ENCODE results near the gene SYNDIG1. TPM values are rescaled to one million over a fixed set of nuclear protein-coding genes. Genes with fewer than 3 reads are reported as not detected.
A peak's percentile ranks its signal among the peaks of the same experiment; 100 is the strongest.

The SYNDIG1 gene
- total RNA-seq, 6 donors from 2014 or later: 0.30 to 0.37 (median 0.34) TPM; not detected in 3

DNA sequence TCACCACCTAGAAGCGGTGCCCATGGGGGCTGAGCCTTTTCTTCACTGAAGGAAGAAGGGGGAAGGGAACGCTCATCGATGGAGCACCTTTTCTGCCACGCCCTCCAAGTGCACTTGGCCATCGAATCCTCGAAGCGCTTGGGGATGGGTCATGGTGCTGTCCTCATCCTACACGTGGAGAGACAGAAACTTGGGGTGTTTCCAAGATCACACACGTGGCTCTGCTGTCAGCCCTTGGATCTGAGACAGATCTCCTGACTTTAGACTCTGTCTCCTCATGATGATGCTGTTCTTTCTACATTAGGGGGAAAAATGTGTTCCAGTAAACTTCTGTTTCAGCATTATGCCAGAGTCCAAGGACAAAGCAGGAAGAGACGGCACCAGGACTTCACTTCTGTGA, 78.5 kb downstream of the SYNDIG1 start:
- no peak overlapping the region for H3K27ac ChIP-seq
- no peaks in the 10 kb centered on the region for H3K4me1 ChIP-seq
- ATAC-seq (ENCODE audit: low FRiP score in 2 of 2): no peak
- no peaks in the 10 kb centered on the region for H3K36me3 ChIP-seq
- 87 to 90% methylated on average over 10 of the region's 10 CpGs for WGBS, 2 donors
- H3K4me3 ChIP-seq: no peak overlapping the region
- no peaks in the 10 kb centered on the region for H3K27me3 ChIP-seq
- H3K9me3 ChIP-seq: peaks cover 0 to 8% (median 0%) of the 10 kb centered on the region in 4 donors
- DNase-seq: no peak
- TF ChIP-seq POLR2A (IDR thresholded peaks at IDR 0.05): no peak
- TF ChIP-seq, protein P1, sequence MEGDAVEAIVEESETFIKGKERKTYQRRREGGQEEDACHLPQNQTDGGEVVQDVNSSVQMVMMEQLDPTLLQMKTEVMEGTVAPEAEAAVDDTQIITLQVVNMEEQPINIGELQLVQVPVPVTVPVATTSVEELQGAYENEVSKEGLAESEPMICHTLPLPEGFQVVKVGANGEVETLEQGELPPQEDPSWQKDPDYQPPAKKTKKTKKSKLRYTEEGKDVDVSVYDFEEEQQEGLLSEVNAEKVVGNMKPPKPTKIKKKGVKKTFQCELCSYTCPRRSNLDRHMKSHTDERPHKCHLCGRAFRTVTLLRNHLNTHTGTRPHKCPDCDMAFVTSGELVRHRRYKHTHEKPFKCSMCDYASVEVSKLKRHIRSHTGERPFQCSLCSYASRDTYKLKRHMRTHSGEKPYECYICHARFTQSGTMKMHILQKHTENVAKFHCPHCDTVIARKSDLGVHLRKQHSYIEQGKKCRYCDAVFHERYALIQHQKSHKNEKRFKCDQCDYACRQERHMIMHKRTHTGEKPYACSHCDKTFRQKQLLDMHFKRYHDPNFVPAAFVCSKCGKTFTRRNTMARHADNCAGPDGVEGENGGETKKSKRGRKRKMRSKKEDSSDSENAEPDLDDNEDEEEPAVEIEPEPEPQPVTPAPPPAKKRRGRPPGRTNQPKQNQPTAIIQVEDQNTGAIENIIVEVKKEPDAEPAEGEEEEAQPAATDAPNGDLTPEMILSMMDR (IDR thresholded peaks at IDR 0.05): no peak
- TF ChIP-seq POLR2AphosphoS5 (IDR thresholded peaks at IDR 0.05): no peak
- no peak for TF ChIP-seq EP300 (IDR thresholded peaks at IDR 0.05)

GRCh38 chr20:24559114-24559732, 89.8 kb downstream of the SYNDIG1 start:
- DNase-seq (no peak), ATAC-seq (ENCODE audit: low FRiP score in 2 of 2) (no peak)
- Histone ChIP-seq H3K4me3 (no peak overlapping the region), H3K27ac (no peak overlapping the region), H3K9me3 (peaks cover 0 to 14% (median 6%) of the 10 kb centered on the region in 4 donors), H3K27me3 (no peaks in the 10 kb centered on the region), H3K4me1 (no peaks in the 10 kb centered on the region), H3K36me3 (no peaks in the 10 kb centered on the region)
- WGBS, 2 donors: 74 to 76% methylated on average over 2 of the region's 2 CpGs
- TF ChIP-seq POLR2AphosphoS5 (IDR thresholded peaks at IDR 0.05): no peak
- TF ChIP-seq, protein P1 (IDR thresholded peaks at IDR 0.05): no peak
- no peak for TF ChIP-seq POLR2A (IDR thresholded peaks at IDR 0.05)
- TF ChIP-seq EP300 (IDR thresholded peaks at IDR 0.05): no peak

GRCh38 chr20:24560571-24561491, 91.4 kb downstream of the SYNDIG1 start:
- no peak for ATAC-seq (ENCODE audit: low FRiP score in 2 of 2)
- Histone ChIP-seq H3K36me3 (no peaks in the 10 kb centered on the region), H3K4me1 (no peaks in the 10 kb centered on the region), H3K9me3 (peaks cover 0 to 14% (median 6%) of the 10 kb centered on the region in 4 donors), H3K4me3 (no peak overlapping the region), H3K27ac (no peak overlapping the region), H3K27me3 (no peaks in the 10 kb centered on the region)
- DNase-seq: no peak
- TF ChIP-seq, protein P1 (IDR thresholded peaks at IDR 0.05): no peak
- TF ChIP-seq EP300 (IDR thresholded peaks at IDR 0.05) (no peak), POLR2AphosphoS5 (IDR thresholded peaks at IDR 0.05) (no peak), POLR2A (IDR thresholded peaks at IDR 0.05) (no peak)
- WGBS, 2 donors: 62 to 68% methylated on average over 5 of the region's 5 CpGs

GRCh38 chr20:24565835-24566351, 96.5 kb downstream of the SYNDIG1 start:
- Histone ChIP-seq H3K4me3 (no peak overlapping the region), H3K9me3 (peaks cover 0 to 14% (median 6%) of the 10 kb centered on the region in 4 donors), H3K27ac (no peak overlapping the region), H3K27me3 (no peaks in the 10 kb centered on the region), H3K4me1 (no peaks in the 10 kb centered on the region), H3K36me3 (no peaks in the 10 kb centered on the region)
- 73 to 85% methylated on average over 2 of the region's 2 CpGs for WGBS, 2 donors
- DNase-seq: no peak
- peak in 1 of 2 donors; percentile 51 for ATAC-seq (ENCODE audit: low FRiP score in 2 of 2)
- TF ChIP-seq EP300 (IDR thresholded peaks at IDR 0.05) (no peak), POLR2A (IDR thresholded peaks at IDR 0.05) (no peak), POLR2AphosphoS5 (IDR thresholded peaks at IDR 0.05) (no peak)
- TF ChIP-seq, protein P1 (IDR thresholded peaks at IDR 0.05): no peak
